ENCODE data around the gene CTDP1.

CTDP1 gene

GRCh38 chr18:79770826-79771225, 91.2 kb downstream of the CTDP1 start:
- DNase-seq: no peak

- no peak for DNase-seq
Observed at GRCh38 chr18:79771446-79772107, 92.0 kb downstream of the CTDP1 start.

- no peak for DNase-seq
Observed at GRCh38 chr18:79772108-79772864, 92.7 kb downstream of the CTDP1 start.

GRCh38 chr18:79772865-79773696, 93.5 kb downstream of the CTDP1 start:
- DNase-seq: no peak

- no peak for DNase-seq
Observed at GRCh38 chr18:79774111-79774510, 94.5 kb downstream of the CTDP1 start.

GRCh38 chr18:79775441-79776221, 96.0 kb downstream of the CTDP1 start:
- no peak for DNase-seq

- no peak for DNase-seq
Observed at GRCh38 chr18:79776674-79777073, 97.1 kb downstream of the CTDP1 start.

- no peak for DNase-seq
Observed at GRCh38 chr18:79778291-79778791, 98.7 kb downstream of the CTDP1 start.

GRCh38 chr18:79779021-79779699, 99.6 kb downstream of the CTDP1 start:
- no peak for DNase-seq

GRCh38 chr18:79779700-79780190, 100.1 kb downstream of the CTDP1 start:
- no peak for DNase-seq

GRCh38 chr18:79780547-79780946, 100.9 kb downstream of the CTDP1 start:
- no peak for DNase-seq

- DNase-seq: no peak
Observed at GRCh38 chr18:79781331-79781941, 101.8 kb downstream of the CTDP1 start.

GRCh38 chr18:79782566-79783308, 103.1 kb downstream of the CTDP1 start:
- no peak for DNase-seq

- no peak for DNase-seq
Observed at GRCh38 chr18:79784071-79784913, 104.7 kb downstream of the CTDP1 start.

GRCh38 chr18:79784965-79785770, 105.6 kb downstream of the CTDP1 start:
- no peak for DNase-seq

- no peak for DNase-seq
Observed at GRCh38 chr18:79785831-79786230, 106.2 kb downstream of the CTDP1 start.

GRCh38 chr18:79786304-79786703, 106.7 kb downstream of the CTDP1 start:
- no peak for DNase-seq

- no peak for DNase-seq
Observed at GRCh38 chr18:79786786-79787526, 107.4 kb downstream of the CTDP1 start.
